Loucy (cell line): ENCODE results near the gene PCDHA2.
"Not testable (repeated sequence)": the region's sequence is repeated elsewhere in the genome, so short reads cannot be mapped to it uniquely, and the experiment has no call there.

ENCODE experiments used
- H2AFZ ChIP-seq: fragments of 200-600 bp; sonication (generic); 2 replicates; pipeline ENCODE4 v1.6.0; 2016; ENCODE audit warnings: antibody characterized with exemption, mild to moderate bottlenecking, low read length, moderate library complexity
- H3F3A ChIP-seq: fragments of 200-600 bp; 2 replicates; pipeline ENCODE4 v1.6.0; 2016; ENCODE audit warnings: antibody characterized with exemption, low read depth, mild to moderate bottlenecking
- H3K27me3 ChIP-seq: fragments of 200-600 bp; sonication (generic); 2 replicates; pipeline ENCODE4 v1.6.1; 2014; ENCODE audit warnings: low read length, mild to moderate bottlenecking; ENCODE audit not compliant: insufficient read depth, poor library complexity, severe bottlenecking
- H3K36me3 ChIP-seq: fragments of 200-600 bp; sonication (generic); 2 replicates; pipeline ENCODE4 v1.6.1; 2016; ENCODE audit warnings: low read length; ENCODE audit not compliant: insufficient read depth
- H3K4me1 ChIP-seq: fragments of 200-600 bp; sonication (generic); 2 replicates; pipeline ENCODE4 v1.5.1; 2014; ENCODE audit warnings: low read length, mild to moderate bottlenecking; ENCODE audit not compliant: insufficient read depth, poor library complexity, severe bottlenecking
- H3K4me2 ChIP-seq: fragments of 200-600 bp; sonication (generic); 2 replicates; pipeline ENCODE4 v1.6.0; 2014; ENCODE audit warnings: antibody characterized with exemption, low read length, low read depth, mild to moderate bottlenecking; ENCODE audit not compliant: poor library complexity, severe bottlenecking
- H3K4me3 ChIP-seq: fragments of 200-600 bp; sonication (generic); 2 replicates; pipeline ENCODE4 v1.5.1; 2014; ENCODE audit warnings: low read length, mild to moderate bottlenecking, mixed read lengths; ENCODE audit not compliant: poor library complexity, severe bottlenecking
- H3K79me2 ChIP-seq: fragments of 200-600 bp; sonication (generic); 2 replicates; pipeline ENCODE4 v1.6.1; 2014; ENCODE audit warnings: low read length; ENCODE audit not compliant: insufficient read depth
- H3K9ac ChIP-seq: fragments of 200-600 bp; sonication (generic); 2 replicates; pipeline ENCODE4 v1.6.0; 2014; ENCODE audit warnings: mild to moderate bottlenecking, low read depth, low read length, moderate library complexity; ENCODE audit not compliant: poor library complexity, severe bottlenecking
- H3K9me2 ChIP-seq: fragments of 200-600 bp; sonication (generic); replicated peaks from 2 replicates; pipeline ENCODE4 v1.6.1; 2016; ENCODE audit warnings: low read depth, low read length, mixed read lengths
- H3K9me3 ChIP-seq: fragments of 200-600 bp; sonication (generic); 2 replicates; pipeline ENCODE4 v1.6.1; 2014; ENCODE audit warnings: mild to moderate bottlenecking, antibody characterized with exemption, low read length, low read depth; ENCODE audit not compliant: insufficient read depth
- H4K20me1 ChIP-seq: fragments of 200-600 bp; sonication (generic); 2 replicates; pipeline ENCODE4 v1.6.0; 2014; ENCODE audit warnings: antibody characterized with exemption, low read length, mild to moderate bottlenecking; ENCODE audit not compliant: insufficient read depth, poor library complexity, severe bottlenecking
- CTCF ChIP-seq: fragments of 200-600 bp; sonication (generic); conservative IDR thresholded peaks from 2 replicates; pipeline ENCODE4 v1.5.1; 2014; ENCODE audit warnings: mild to moderate bottlenecking, antibody characterized with exemption, low read length
- EZH2phosphoT487 ChIP-seq: fragments of 200-600 bp; IDR thresholded peaks from 2 replicates; pipeline ENCODE4 v1.6.1; 2018; ENCODE audit warnings: antibody characterized with exemption, mild to moderate bottlenecking, moderate library complexity, borderline replicate concordance

Gene PCDHA2

GRCh38 chr5:140800816-140801493 is 6.3 kb downstream of the PCDHA2 start, which contains the start of gene PCDHA3:
PCDHA3 (plus strand) TSS chr5:140801057.
- no peaks in the 10 kb centered on the region for H3K9me2 ChIP-seq
- H3K9me3 ChIP-seq, result no peaks in the 10 kb centered on the region
- H3K9ac ChIP-seq, result no peak within 1 kb of the TSS
- no peak within 1 kb of the TSS for H3K4me3 ChIP-seq
- TF ChIP-seq EZH2phosphoT487, result no peak
- no peak for TF ChIP-seq CTCF
- H3K79me2 ChIP-seq, result no peaks in the 10 kb centered on the region
- H2AFZ ChIP-seq, result no peak within 1 kb of the TSS
- no peaks in the 10 kb centered on the region for H3K27me3 ChIP-seq
- H3K4me1 ChIP-seq, result no peaks in the 10 kb centered on the region
- no peaks in the 10 kb centered on the region for H4K20me1 ChIP-seq
- no peaks in the 10 kb centered on the region for H3K36me3 ChIP-seq
- H3K4me2 ChIP-seq, result no peak within 1 kb of the TSS
- no peaks in the 10 kb centered on the region for H3F3A ChIP-seq

GRCh38 chr5:140801494-140801841 is 6.8 kb downstream of the PCDHA2 start:
- Histone ChIP-seq H3K9me3 (no peaks in the 10 kb centered on the region), H3K4me2 (no peak overlapping the region)
- TF ChIP-seq EZH2phosphoT487 (no peak), CTCF (no peak)

GRCh38 chr5:140802381-140802780 is 7.7 kb downstream of the PCDHA2 start:
- H3K9me3 ChIP-seq, H3K9ac ChIP-seq, H3K4me2 ChIP-seq: not testable (repeated sequence)

More at GRCh38 chr5:140801494-140801841, 6.8 kb downstream of the PCDHA2 start:
- no peaks in the 10 kb centered on the region for H3K9me2 ChIP-seq
- H3K27me3 ChIP-seq, result no peaks in the 10 kb centered on the region
- H3F3A ChIP-seq, result no peaks in the 10 kb centered on the region
- H3K79me2 ChIP-seq, result no peaks in the 10 kb centered on the region
- no peak overlapping the region for H3K9ac ChIP-seq
- H3K4me1 ChIP-seq, result no peaks in the 10 kb centered on the region
- no peak overlapping the region for H2AFZ ChIP-seq
- no peaks in the 10 kb centered on the region for H4K20me1 ChIP-seq
- H3K36me3 ChIP-seq, result no peaks in the 10 kb centered on the region
- no peak overlapping the region for H3K4me3 ChIP-seq

GRCh38 chr5:140802781-140803271 is 8.2 kb downstream of the PCDHA2 start:
- TF ChIP-seq EZH2phosphoT487, result no peak
- no peak for TF ChIP-seq CTCF
- H3K4me1 ChIP-seq, result no peaks in the 10 kb centered on the region

More at GRCh38 chr5:140802381-140802780, 7.7 kb downstream of the PCDHA2 start:
- H3K4me3 ChIP-seq, H3K9me2 ChIP-seq, H2AFZ ChIP-seq, H3K27me3 ChIP-seq, H3K79me2 ChIP-seq, H3F3A ChIP-seq, H3K4me1 ChIP-seq, H3K36me3 ChIP-seq, H4K20me1 ChIP-seq: not testable (repeated sequence)

More at GRCh38 chr5:140802781-140803271, 8.2 kb downstream of the PCDHA2 start:
- Histone ChIP-seq H3K4me3 (no peak overlapping the region), H4K20me1 (no peaks in the 10 kb centered on the region), H2AFZ (no peak overlapping the region), H3K9me3 (no peaks in the 10 kb centered on the region), H3F3A (no peaks in the 10 kb centered on the region), H3K27me3 (no peaks in the 10 kb centered on the region), H3K9ac (no peak overlapping the region), H3K36me3 (no peaks in the 10 kb centered on the region), H3K4me2 (no peak overlapping the region), H3K9me2 (no peaks in the 10 kb centered on the region), H3K79me2 (no peaks in the 10 kb centered on the region)
